GM21367 (cell line): ENCODE results near the gene EWSR1.
"Not testable (repeated sequence)": the region's sequence is repeated elsewhere in the genome, so short reads cannot be mapped to it uniquely, and the experiment has no call there.

Source experiments
- ATAC-seq: cut with Tn5 transposase; IDR thresholded peaks from one replicate; pipeline ENCODE4 v1.9.1; 2021; ENCODE audit not compliant: unreplicated experiment

The EWSR1 gene

GRCh38 chr22:29267858-29268510 is at the start of gene EWSR1, which contains the start of gene RHBDD3:
Gene EWSR1, plus strand, starts transcription at chr22:29268268. Its CDS starts 69 bp downstream, at chr22:29268337.
Gene RHBDD3, minus strand, starts transcription at chr22:29267981. Its CDS starts 2,355 bp downstream, at chr22:29265626.
- peak; percentile 64 for ATAC-seq

GRCh38 chr22:29218758-29219408 is 49.2 kb upstream of the EWSR1 start:
- ATAC-seq: no peak

GRCh38 chr22:29219409-29219782 is 48.7 kb upstream of the EWSR1 start:
- ATAC-seq: not testable (repeated sequence)

GRCh38 chr22:29219881-29220670 is 48.0 kb upstream of the EWSR1 start:
- no peak for ATAC-seq

GRCh38 chr22:29224121-29224858 is 43.8 kb upstream of the EWSR1 start:
- ATAC-seq: no peak

GRCh38 chr22:29224859-29225410 is 43.1 kb upstream of the EWSR1 start:
- ATAC-seq: no peak

- no peak for ATAC-seq
Observed at GRCh38 chr22:29225422-29226090, 42.5 kb upstream of the EWSR1 start.

- ATAC-seq: no peak
Observed at GRCh38 chr22:29226351-29226981, 41.6 kb upstream of the EWSR1 start.

GRCh38 chr22:29230972-29231875 is 36.8 kb upstream of the EWSR1 start:
- no peak for ATAC-seq

GRCh38 chr22:29231971-29232959 is 35.8 kb upstream of the EWSR1 start:
- no peak for ATAC-seq

- ATAC-seq: no peak
Observed at GRCh38 chr22:29233277-29233877, 34.7 kb upstream of the EWSR1 start.

- ATAC-seq: not testable (repeated sequence)
Observed at GRCh38 chr22:29240481-29240880, 27.6 kb upstream of the EWSR1 start.

GRCh38 chr22:29243874-29244446 is 24.1 kb upstream of the EWSR1 start:
- no peak for ATAC-seq

- ATAC-seq: no peak
Observed at GRCh38 chr22:29244785-29245625, 23.1 kb upstream of the EWSR1 start.

GRCh38 chr22:29245626-29246385 is 22.3 kb upstream of the EWSR1 start:
- no peak for ATAC-seq
